IMR-90 (cell line): ENCODE measurements around the gene KRTAP12-3. TPM values are rescaled to one million over a fixed set of nuclear protein-coding genes. Genes with fewer than 3 reads are reported as not detected.

ENCODE experiments used
- ATAC-seq: fragments of 200-7000 bp; cut with Tn5 transposase; 2 replicates; pipeline ENCODE4 v1.9.1; 2020; ENCODE audit warnings: low read depth, mild to moderate bottlenecking, moderate library complexity
- BruUV-seq: library from RNA; stranded (reverse); fragments of 400-500 nt; replicated peaks from 2 replicates; lab custom pipeline; 2021; lab: Mats Ljungman, UMichigan
- CTCF ChIA-PET: fragments of 300-600 bp; formaldehyde crosslinking; extraction: SDS; loops from one replicate; lab custom pipeline; 2021; ENCODE audit warnings: antibody characterized with exemption; lab: Yijun Ruan, JAX
- POLR2A ChIA-PET: fragments of 300-600 bp; sonication (Branson Sonifier 250); formaldehyde crosslinking; loops from one replicate; lab custom pipeline; 2022; ENCODE audit warnings: antibody characterized with exemption; ENCODE audit not compliant: unreplicated experiment; lab: Charles Lee
- DNase-seq: peaks from one replicate; pipeline ENCODE4 v3.0.0; 2013
- H2AFZ ChIP-seq: replicated peaks from 2 replicates; pipeline ENCODE3; 2013; ENCODE audit warnings: low read length, mild to moderate bottlenecking; ENCODE audit not compliant: poor library complexity
- H2AK5ac ChIP-seq: 2 replicates; pipeline ENCODE4 v1.6.1; 2013; ENCODE audit warnings: low read depth, low read length, inconsistent platforms
- H2AK9ac ChIP-seq: replicated peaks from 2 replicates; pipeline ENCODE3; 2013; ENCODE audit warnings: mild to moderate bottlenecking, low read depth, low read length, moderate library complexity; ENCODE audit not compliant: poor library complexity
- H2BK120ac ChIP-seq: 2 replicates; pipeline ENCODE4 v1.6.1; 2013; ENCODE audit warnings: low read depth, low read length, inconsistent platforms
- H2BK15ac ChIP-seq: 3 replicates; pipeline ENCODE4 v1.6.1; 2013; ENCODE audit warnings: low read depth, low read length, inconsistent platforms
- H2BK20ac ChIP-seq: 2 replicates; pipeline ENCODE4 v1.6.1; 2013; ENCODE audit warnings: low read depth, mild to moderate bottlenecking, inconsistent platforms, low read length, moderate library complexity
- H2BK5ac ChIP-seq: 2 replicates; pipeline ENCODE4 v1.6.1; 2013; ENCODE audit warnings: mild to moderate bottlenecking, low read depth, low read length, inconsistent platforms; ENCODE audit not compliant: poor library complexity, severe bottlenecking
- H3K14ac ChIP-seq: replicated peaks from 2 replicates; pipeline ENCODE4 v1.6.1; 2013; ENCODE audit warnings: low read depth, low read length, inconsistent platforms
- H3K18ac ChIP-seq: 2 replicates; pipeline ENCODE4 v1.6.1; 2013; ENCODE audit warnings: low read depth, low read length, control low read depth
- H3K23ac ChIP-seq: 2 replicates; pipeline ENCODE4 v1.6.1; 2013; ENCODE audit warnings: low read depth, low read length, inconsistent platforms
- H3K27ac ChIP-seq: 2 replicates; pipeline ENCODE4 v1.5.1; 2013; ENCODE audit warnings: mild to moderate bottlenecking, control low read depth, low read length; ENCODE audit not compliant: insufficient read depth
- H3K27me3 ChIP-seq: 2 replicates; pipeline ENCODE4 v1.6.1; 2013; ENCODE audit warnings: low read length; ENCODE audit not compliant: control insufficient read depth, insufficient read depth
- H3K36me3 ChIP-seq: 2 replicates; pipeline ENCODE4 v1.6.1; 2013; ENCODE audit warnings: low read length, mixed read lengths; ENCODE audit not compliant: control insufficient read depth, insufficient read depth
- H3K4ac ChIP-seq: 2 replicates; pipeline ENCODE4 v1.6.1; 2013; ENCODE audit warnings: low read depth, low read length, inconsistent platforms
- H3K4me1 ChIP-seq: 2 replicates; pipeline ENCODE4 v1.6.1; 2013; ENCODE audit warnings: low read length, mixed read lengths; ENCODE audit not compliant: control insufficient read depth, insufficient read depth
- H3K4me2 ChIP-seq: 2 replicates; pipeline ENCODE4 v1.6.1; 2013; ENCODE audit warnings: low read depth, mild to moderate bottlenecking, control low read depth, low read length, moderate library complexity
- H3K4me3 ChIP-seq: 2 replicates; pipeline ENCODE4 v1.5.1; 2013; ENCODE audit warnings: low read depth, mild to moderate bottlenecking, control low read depth, low read length, moderate library complexity; ENCODE audit not compliant: insufficient read depth
- H3K56ac ChIP-seq: 2 replicates; pipeline ENCODE4 v1.6.1; 2013; ENCODE audit warnings: low read length, inconsistent platforms; ENCODE audit not compliant: insufficient read depth; ENCODE audit errors: extremely low read depth
- H3K79me1 ChIP-seq, 2 experiments: 2 replicates each; pipeline ENCODE4 v1.6.1; 2013; ENCODE audit warnings: low read length in 2 of 2, inconsistent platforms in 1 of 2, low read depth in 1 of 2
- H3K9ac ChIP-seq: 2 replicates; pipeline ENCODE4 v1.6.1; 2013; ENCODE audit warnings: low read depth, low read length, control low read depth
- H3K9me1 ChIP-seq: 2 replicates; pipeline ENCODE4 v1.6.1; 2013; ENCODE audit warnings: low read length, inconsistent platforms; ENCODE audit not compliant: insufficient read depth
- H3K9me3 ChIP-seq: 2 replicates; pipeline ENCODE4 v1.6.1; 2013; ENCODE audit warnings: low read length; ENCODE audit not compliant: control insufficient read depth, insufficient read depth
- H4K20me1 ChIP-seq: 2 replicates; pipeline ENCODE4 v1.6.1; 2013; ENCODE audit warnings: low read length, inconsistent platforms; ENCODE audit not compliant: insufficient read depth
- H4K5ac ChIP-seq: 2 replicates; pipeline ENCODE4 v1.6.1; 2013; ENCODE audit warnings: mild to moderate bottlenecking, low read depth, low read length, control low read depth
- H4K8ac ChIP-seq, 2 experiments: 2 replicates each; pipeline ENCODE4 v1.6.1; 2013; ENCODE audit warnings: low read depth in 2 of 2, low read length in 2 of 2, control low read depth in 1 of 2, inconsistent platforms in 1 of 2
- H4K91ac ChIP-seq: 2 replicates; pipeline ENCODE4 v1.6.1; 2013; ENCODE audit warnings: low read depth, low read length, inconsistent platforms; ENCODE audit not compliant: insufficient read depth
- BHLHE40 ChIP-seq: fragments of 150-350 bp; IDR thresholded peaks from 2 replicates; pipeline ENCODE4 v1.6.1; 2016; ENCODE audit warnings: mild to moderate bottlenecking, low read depth, low read length
- CEBPB ChIP-seq: IDR thresholded peaks from 2 replicates; pipeline ENCODE4 v1.6.1; 2012; ENCODE audit warnings: low read depth, low read length, improper control_type of control experiment
- CTCF ChIP-seq: conservative IDR thresholded peaks from 2 replicates; pipeline ENCODE4 v1.5.1; 2012; ENCODE audit warnings: mild to moderate bottlenecking, low read depth, low read length, improper control_type of control experiment
- FOS ChIP-seq: fragments of 150-350 bp; IDR thresholded peaks from 2 replicates; pipeline ENCODE4 v1.6.1; 2016; ENCODE audit warnings: low read depth, low read length
- MAFK ChIP-seq: IDR thresholded peaks from 2 replicates; pipeline ENCODE4 v1.6.1; 2012; ENCODE audit warnings: low read depth, low read length, improper control_type of control experiment
- MAZ ChIP-seq: IDR thresholded peaks from 2 replicates; pipeline ENCODE4 v1.6.1; 2012; ENCODE audit warnings: low read depth, mild to moderate bottlenecking, low read length, improper control_type of control experiment, moderate library complexity, borderline replicate concordance
- NFE2L2 ChIP-seq: fragments of 150-350 bp; IDR thresholded peaks from 2 replicates; pipeline ENCODE4 v1.6.1; 2016; ENCODE audit warnings: low read depth, mild to moderate bottlenecking, low read length
- RAD21 ChIP-seq: IDR thresholded peaks from 2 replicates; pipeline ENCODE4 v1.6.1; 2012; ENCODE audit warnings: low read length, improper control_type of control experiment
- RCOR1 ChIP-seq: IDR thresholded peaks from 2 replicates; pipeline ENCODE4 v1.6.1; 2012; ENCODE audit warnings: mild to moderate bottlenecking, low read length, improper control_type of control experiment; ENCODE audit not compliant: insufficient replicate concordance
- RFX5 ChIP-seq: IDR thresholded peaks from 2 replicates; pipeline ENCODE4 v1.8.0; 2012; ENCODE audit warnings: low read depth, mild to moderate bottlenecking, low read length, moderate library complexity
- SMC3 ChIP-seq: fragments of 150-350 bp; IDR thresholded peaks from 2 replicates; pipeline ENCODE4 v1.6.1; 2016; ENCODE audit warnings: low read depth, mild to moderate bottlenecking, antibody characterized with exemption, low read length, moderate library complexity
- USF2 ChIP-seq: fragments of 150-350 bp; IDR thresholded peaks from 2 replicates; pipeline ENCODE4 v1.6.1; 2017; ENCODE audit warnings: mild to moderate bottlenecking, antibody characterized with exemption, low read length, low read depth
- WGBS, 2 experiments: methylation state at CpG; one replicate each; pipeline versions ENCODE4 v1.1.5 to v1.1.7; 2013; ENCODE audit warnings: missing lambda C conversion rate in 2 of 2; ENCODE audit not compliant: insufficient read length in 1 of 2; ENCODE audit errors: extremely low coverage in 2 of 2; 5-methylcytosine and 5-hydroxymethylcytosine counted together
- dilution Hi-C: fragments of 300-500 bp; cut with HindIII; formaldehyde crosslinking; loops from one replicate; pipeline ENCODE4 v1.14.3; 2018; ENCODE audit warnings: low sequenced_read_pairs; ENCODE audit not compliant: unreplicated experiment
- in situ Hi-C: fragments of 300-500 bp; cut with MboI; formaldehyde crosslinking; loops from 3 replicates; pipeline ENCODE4 v1.14.3; 2019; ENCODE audit warnings: low sequenced_read_pairs, inconsistent platforms, mixed read lengths
- intact Hi-C: fragments of 100-400 bp; cut with micrococcal nuclease; formaldehyde crosslinking; loops from 2 replicates; pipeline ENCODE4 v1.10.0; 2022
- polyA plus RNA-seq, 3 experiments: library from polyadenylated mRNA; depleted of rRNA; stranded (reverse); fragments of >200 nt; gene quantifications; 2 replicates each; pipeline ENCODE4 v1.2.3, GENCODE V29; 2012; ENCODE audit warnings: low replicate concordance in 1 of 3
- total RNA-seq: library from RNA; depleted of rRNA; stranded (reverse); fragments of >200 nt; gene quantifications from 2 replicates; pipeline ENCODE4 v1.2.3, GENCODE V29; 2012

The KRTAP12-3 gene
- total and polyA plus RNA-seq, 2 of the 4 experiments (the other 2 are of a cell fraction) = not detected

- Histone ChIP-seq H3K4ac (no peak overlapping the region), H2AK9ac (no peak overlapping the region), H4K20me1 (no peaks in the 10 kb centered on the region), H3K14ac (no peak overlapping the region), H3K9me3 (peaks cover 4% of the 10 kb centered on the region), H3K56ac (no peak overlapping the region), H3K27me3 (no peaks in the 10 kb centered on the region; the same call in 1 of the 2 replicates), H3K36me3 (no peaks in the 10 kb centered on the region), H2AK5ac (no peak overlapping the region), H3K4me2 (no peak overlapping the region), H2BK20ac (no peak overlapping the region), H2BK120ac (no peak overlapping the region), H3K4me3 (no peak overlapping the region), H3K9me1 (no peaks in the 10 kb centered on the region), H3K79me1 (no peaks in the 10 kb centered on the region), H3K9ac (no peak overlapping the region), H3K18ac (no peak overlapping the region), H2AFZ (peak overlapping the region; percentile 14), H3K23ac (no peak overlapping the region), H4K5ac (no peak overlapping the region), H2BK15ac (no peak overlapping the region), H4K8ac (no peak overlapping the region), H2BK5ac (no peak overlapping the region), H3K27ac (no peak overlapping the region), H4K91ac (no peak overlapping the region), H3K4me1 (no peaks in the 10 kb centered on the region)
- CTCF ChIA-PET = no interaction called here
- POLR2A ChIA-PET = no interaction called here
- in situ Hi-C loops = no loop called here
- ATAC-seq = no peak
- intact Hi-C loops = no loop called here
- dilution Hi-C loops = no loop called here
- DNase-seq = no peak
- 64% methylated on average over 19 of the region's 33 CpGs; no CpG with 5 or more reads in 1 of the 2 experiments for WGBS, 2 experiments
- no TSS peak for BruUV-seq
- TF ChIP-seq FOS = no peak
- TF ChIP-seq RCOR1 = no peak
- TF ChIP-seq MAFK = no peak
- TF ChIP-seq BHLHE40 = no peak
- no peak for TF ChIP-seq CTCF
- no peak for TF ChIP-seq RAD21
- no peak for TF ChIP-seq RFX5
- no peak for TF ChIP-seq SMC3
- TF ChIP-seq NFE2L2 = no peak
- no peak for TF ChIP-seq CEBPB
- TF ChIP-seq MAZ = no peak
- no peak for TF ChIP-seq USF2
Observed at GRCh38 chr21:44648557-44649311, 9.0 kb upstream of the KRTAP12-3 start.
